SK-N-MC (cell line): Measurements from ENCODE around the gene VAT1L.

Experiments
- EZH2 ChIP-seq: fragments of 200-600 bp; sonication (generic); IDR thresholded peaks from one replicate; pipeline ENCODE4 v1.6.1; 2017; ENCODE audit warnings: antibody characterized with exemption
- POLR2AphosphoS5 ChIP-seq: IDR thresholded peaks from 2 replicates; pipeline ENCODE4 v1.6.1; 2012; ENCODE audit warnings: mild to moderate bottlenecking, low read depth, low read length, borderline replicate concordance

DNA sequence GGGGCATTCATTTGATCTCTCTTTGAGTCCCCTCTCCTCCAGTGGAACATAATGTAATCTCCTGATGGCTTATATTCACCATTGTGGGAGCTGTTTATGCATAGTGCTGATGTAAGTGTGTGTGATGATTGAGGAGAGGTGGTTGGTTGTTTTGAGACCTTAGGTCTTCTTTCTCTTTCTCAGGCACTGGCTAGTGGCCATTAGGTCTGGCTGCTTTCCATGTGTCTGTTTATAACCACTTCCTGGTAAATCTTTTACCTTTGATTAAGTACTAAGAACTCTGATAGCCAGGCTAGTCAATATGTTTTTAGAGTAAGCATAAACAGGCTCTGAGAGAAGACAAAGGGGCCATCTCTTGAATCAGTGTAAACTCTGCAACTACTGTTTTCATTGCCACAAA is 27.9 kb downstream of the VAT1L start:
- no peak for TF ChIP-seq POLR2AphosphoS5
- TF ChIP-seq EZH2: no peak
